BJ (cell line): ENCODE measurements around the gene CUX1. TPM values are rescaled to one million over a fixed set of nuclear protein-coding genes. Genes with fewer than 3 reads are reported as not detected.

Experiments
- CTCF ChIA-PET: fragments of 350-600 bp; formaldehyde crosslinking; extraction: SDS; loops from one replicate; lab custom pipeline; 2021; ENCODE audit warnings: antibody characterized with exemption, inconsistent platforms; lab: Yijun Ruan, JAX
- POLR2A ChIA-PET: fragments of 300-600 bp; sonication (Branson Sonifier 250); formaldehyde crosslinking; extraction: SDS; loops from one replicate; lab custom pipeline; 2021; ENCODE audit warnings: antibody characterized with exemption; lab: Charles Lee
- DNase-seq: peaks from one replicate; pipeline ENCODE4 v3.0.0-alpha.2; 2011; ENCODE audit warnings: low read depth
- H3K27me3 ChIP-seq: 2 replicates; pipeline ENCODE4 v1.6.0; 2011; ENCODE audit warnings: low read length; ENCODE audit not compliant: control insufficient read depth, insufficient read depth
- H3K36me3 ChIP-seq: 2 replicates; pipeline ENCODE4 v1.5.1; 2011; ENCODE audit warnings: low read length; ENCODE audit not compliant: control insufficient read depth, insufficient read depth
- H3K4me3 ChIP-seq: 2 replicates; pipeline ENCODE4 v1.5.1; 2011; ENCODE audit warnings: low read depth, mild to moderate bottlenecking, control low read depth, low read length
- CTCF ChIP-seq: IDR thresholded peaks from 2 replicates; pipeline ENCODE4 v1.5.1; 2011; ENCODE audit warnings: low read depth, mild to moderate bottlenecking, control low read depth, inconsistent platforms, low read length, moderate library complexity; ENCODE audit not compliant: insufficient read depth
- polyA plus RNA-seq: library from polyadenylated mRNA; depleted of rRNA; stranded (reverse); fragments of >200 nt; gene quantifications from 2 replicates; pipeline ENCODE4 v1.2.3, GENCODE V29; 2011

The CUX1 gene
- polyA plus RNA-seq, 1 experiment = 36.5 TPM

GRCh38 chr7:102230593-102230992 lies 413.2 kb downstream of the CUX1 start:
- ChIA-PET CTCF (interaction anchor here (1.6 kb wide), 1 partner anchor 11 kb away, joined by 4 read pairs; no protein-coding TSS in a partner anchor), POLR2A (no interaction called here)

GRCh38 chr7:102232611-102233286 lies 415.3 kb downstream of the CUX1 start:
- no peak for DNase-seq
- ChIA-PET CTCF (interaction anchor here (0.6 to 4.9 kb wide), 2 partner anchors 678 to 690 kb away, joined by 3 to 25 read pairs; no protein-coding TSS in a partner anchor), POLR2A (interaction anchor here (0.7 kb wide), 1 partner anchor 588 kb away, joined by 8 read pairs; no protein-coding TSS in a partner anchor)
- H3K36me3 ChIP-seq = peaks cover 7% of the 10 kb centered on the region
- no peaks in the 10 kb centered on the region for H3K27me3 ChIP-seq
- no peak overlapping the region for H3K4me3 ChIP-seq
- no peak for TF ChIP-seq CTCF

More at GRCh38 chr7:102230593-102230992, 413.2 kb downstream of the CUX1 start:
- Histone ChIP-seq H3K27me3 (no peaks in the 10 kb centered on the region), H3K4me3 (no peak overlapping the region), H3K36me3 (peaks cover 7% of the 10 kb centered on the region)
- TF ChIP-seq CTCF = no peak
- DNase-seq = no peak

GRCh38 chr7:102234131-102234530 lies 416.7 kb downstream of the CUX1 start:
- CTCF ChIA-PET = interaction anchor here (0.7 to 4.9 kb wide), 2 partner anchors 420 to 691 kb away, joined by 3 to 25 read pairs; no protein-coding TSS in a partner anchor
- no peak for DNase-seq

GRCh38 chr7:102234801-102235550 lies 417.6 kb downstream of the CUX1 start:
- no peak overlapping the region for H3K4me3 ChIP-seq
- DNase-seq = no peak
- POLR2A ChIA-PET = no interaction called here
- TF ChIP-seq CTCF = no peak
- CTCF ChIA-PET = interaction anchor here (1.5 to 4.9 kb wide), 3 partner anchors 13 to 692 kb away, joined by 4 to 25 read pairs (median 5); no protein-coding TSS in a partner anchor
- no peaks in the 10 kb centered on the region for H3K27me3 ChIP-seq
- peaks cover 5% of the 10 kb centered on the region for H3K36me3 ChIP-seq

More at GRCh38 chr7:102234131-102234530, 416.7 kb downstream of the CUX1 start:
- Histone ChIP-seq H3K36me3 (peaks cover 4% of the 10 kb centered on the region), H3K27me3 (no peaks in the 10 kb centered on the region), H3K4me3 (no peak overlapping the region)
- no peak for TF ChIP-seq CTCF
- POLR2A ChIA-PET = no interaction called here

GRCh38 chr7:102236102-102236501 lies 418.7 kb downstream of the CUX1 start:
- no peak for TF ChIP-seq CTCF
- H3K4me3 ChIP-seq = no peak overlapping the region
- POLR2A ChIA-PET = interaction anchor here (0.5 kb wide), 1 partner anchor 430 kb away, joined by 9 read pairs; no protein-coding TSS in a partner anchor
- H3K27me3 ChIP-seq = no peaks in the 10 kb centered on the region
- DNase-seq = no peak
- H3K36me3 ChIP-seq = peaks cover 5% of the 10 kb centered on the region
- CTCF ChIA-PET = interaction anchor here (0.8 to 4.9 kb wide), 14 partner anchors 10 to 696 kb away, joined by 3 to 25 read pairs (median 4); no protein-coding TSS in a partner anchor
